K562 (cell line): ENCODE results near the gene SDHC. TPM values are rescaled to one million over a fixed set of nuclear protein-coding genes. Genes with fewer than 3 reads are reported as not detected.

ENCODE experiments used
- ATF3 ChIP-seq, 2 experiments: fragments of 450-650 bp in 1 of 2; sonication (generic) in 1 of 2; formaldehyde crosslinking in 1 of 2; IDR thresholded peaks in 1 of 2; conservative IDR thresholded peaks in 1 of 2; 2 replicates each; pipeline versions ENCODE4 v1.6.1 to v1.8.1; 2016 to 2023; ENCODE audit warnings: mild to moderate bottlenecking in 2 of 2, moderate library complexity in 2 of 2, inconsistent platforms in 1 of 2, missing genetic modification reagents in 1 of 2
- CREB1 ChIP-seq, 2 experiments: sonication (generic) in 1 of 2; formaldehyde crosslinking in 1 of 2; IDR thresholded peaks; 2 replicates each; pipeline versions ENCODE4 v1.6.1 to v1.8.0; 2012 to 2022; ENCODE audit warnings: inconsistent platforms in 1 of 2, mild to moderate bottlenecking in 1 of 2, missing genetic modification reagents in 1 of 2, moderate library complexity in 1 of 2
- CREM ChIP-seq: IDR thresholded peaks from 2 replicates; pipeline ENCODE4 v1.6.1; 2014; ENCODE audit warnings: antibody characterized with exemption, low read depth
- DACH1 ChIP-seq: fragments of 450-650 bp; IDR thresholded peaks from 2 replicates; pipeline ENCODE4 v1.6.1; 2018; ENCODE audit not compliant: partially characterized antibody
- ETV5 ChIP-seq: sonication (generic); formaldehyde crosslinking; IDR thresholded peaks from 2 replicates; pipeline ENCODE4 v1.4.0; 2020; ENCODE audit warnings: low read depth, mild to moderate bottlenecking, missing genetic modification reagents
- HMG20A ChIP-seq: fragments of 450-650 bp; formaldehyde crosslinking; conservative IDR thresholded peaks from 2 replicates; pipeline ENCODE4 v1.4.0; 2020; ENCODE audit warnings: mild to moderate bottlenecking, mixed read lengths
- MNT ChIP-seq, 2 experiments: fragments of 450-650 bp; conservative IDR thresholded peaks; 2 replicates each; pipeline ENCODE4 v1.6.1; 2017; ENCODE audit warnings: mild to moderate bottlenecking in 2 of 2, moderate library complexity in 2 of 2
- NFIX ChIP-seq: fragments of 250-450 bp; sonication (Bioruptor Pico); IDR thresholded peaks from 2 replicates; pipeline ENCODE4 v1.4.0; 2020; ENCODE audit warnings: low read depth, mild to moderate bottlenecking, moderate library complexity
- NFRKB ChIP-seq: fragments of 450-650 bp; IDR thresholded peaks from 2 replicates; pipeline ENCODE4 v1.6.1; 2016; ENCODE audit warnings: low read depth
- POLR3A ChIP-seq: IDR thresholded peaks from 2 replicates; pipeline ENCODE4 v1.6.1; 2011; ENCODE audit warnings: borderline replicate concordance, mild to moderate bottlenecking, moderate library complexity; ENCODE audit not compliant: insufficient read length, insufficient read depth; ENCODE audit errors: extremely low read depth
- PRPF4 ChIP-seq: fragments of 200-400 bp; formaldehyde crosslinking; IDR thresholded peaks from one replicate; pipeline ENCODE4 v1.6.1; 2017; ENCODE audit warnings: low read length, low read depth, mild to moderate bottlenecking; ENCODE audit not compliant: insufficient read depth, poor library complexity, severe bottlenecking
- RCOR1 ChIP-seq, 2 experiments: IDR thresholded peaks; 2 replicates each; pipeline ENCODE4 v1.6.1; 2012; ENCODE audit warnings: low read depth in 2 of 2, low read length in 2 of 2, borderline replicate concordance in 1 of 2, improper control_type of control experiment in 1 of 2
- RFX7 ChIP-seq: fragments of 250-450 bp; sonication (Bioruptor Pico); IDR thresholded peaks from 2 replicates; pipeline ENCODE4 v1.5.1; 2021; ENCODE audit warnings: mild to moderate bottlenecking
- RNF2 ChIP-seq: sonication (generic); IDR thresholded peaks from 2 replicates; pipeline ENCODE4 v1.6.1; 2016
- SAFB ChIP-seq: fragments of 200-400 bp; formaldehyde crosslinking; IDR thresholded peaks from 2 replicates; pipeline ENCODE4 v1.6.1; 2017; ENCODE audit warnings: low read depth, low read length, borderline replicate concordance
- TCF7 ChIP-seq: sonication (generic); IDR thresholded peaks from 2 replicates; pipeline ENCODE4 v1.6.1; 2016; ENCODE audit warnings: antibody characterized with exemption, borderline replicate concordance
- WHSC1 ChIP-seq: IDR thresholded peaks from one replicate; pipeline ENCODE4 v1.6.1; 2012; ENCODE audit warnings: low read length, control low read depth, inconsistent platforms
- ZNF134 ChIP-seq: fragments of 250-450 bp; sonication (Bioruptor Pico); conservative IDR thresholded peaks from 2 replicates; pipeline ENCODE4 v1.4.0; 2020
- ZNF263 ChIP-seq: sonication (generic); formaldehyde crosslinking; IDR thresholded peaks from 2 replicates; pipeline ENCODE4 v1.8.0; 2022; ENCODE audit warnings: mild to moderate bottlenecking, missing genetic modification reagents, borderline replicate concordance
- ZNF311 ChIP-seq: fragments of 250-450 bp; sonication (Bioruptor Pico); IDR thresholded peaks from 2 replicates; pipeline ENCODE4 v1.4.0; 2020; ENCODE audit warnings: mild to moderate bottlenecking, moderate library complexity
- ZNF384 ChIP-seq: IDR thresholded peaks from 2 replicates; pipeline ENCODE4 v1.6.1; 2012; ENCODE audit warnings: low read depth, low read length, improper control_type of control experiment
- ZNF79 ChIP-seq: fragments of 250-450 bp; sonication (Bioruptor Pico); IDR thresholded peaks from 2 replicates; pipeline ENCODE4 v1.4.0; 2020; ENCODE audit warnings: low read depth, mild to moderate bottlenecking, moderate library complexity
- polyA plus RNA-seq, 8 experiments: library from polyadenylated mRNA; depleted of rRNA in 4 of 8; stranded (reverse) in 5 of 8; unstranded in 3 of 8; fragments of >200 nt; fragmentation: Nextera tagmentation in 2 of 8; fragmentation: Illumina TruSeq in 1 of 8; extraction: Ambion mirVana in 2 of 8; extraction: Trizol in 1 of 8; gene quantifications; 2 replicates each; pipeline versions ENCODE4 v1.2.1 to v1.2.3, GENCODE V29; 2011 to 2014; ENCODE audit warnings: inconsistent platforms in 1 of 8, missing spikeins in 1 of 8
- total RNA-seq, 7 experiments: library from RNA; depleted of rRNA in 6 of 7; stranded (reverse); fragments of >200 nt in 6 of 7; fragmentation: Illumina TruSeq in 2 of 7; extraction: Trizol in 2 of 7; gene quantifications; 2 replicates each; pipeline versions ENCODE4 v1.2.1 to v1.2.3, GENCODE V29; 2011 to 2021; ENCODE audit warnings: low replicate concordance in 1 of 7

The SDHC gene
- total and polyA plus RNA-seq, 9 of the 15 experiments (the other 6 are each of a cell fraction or from before 2014, with no cell fraction given) = 7.7 to 309 (median 174) TPM

GRCh38 chr1:161398900-161399256, 84.7 kb downstream of the SDHC start (continued):
- TF ChIP-seq DACH1 = no peak
- no peak for TF ChIP-seq PRPF4
- TF ChIP-seq SAFB = no peak
- TF ChIP-seq RFX7 = no peak
- no peak for TF ChIP-seq RCOR1 (IDR thresholded peaks at IDR 0.05; ENCODE audit: borderline replicate concordance in 1 of 2, low read depth in 2 of 2, low read length in 2 of 2)
- TF ChIP-seq POLR3A = no peak
- TF ChIP-seq ZNF384 = no peak
- no peak for TF ChIP-seq ZNF134 (CRISPR knock-in tag)
- TF ChIP-seq NFIX (CRISPR knock-in tag) = no peak
- no peak for TF ChIP-seq ZNF79
- TF ChIP-seq TCF7 = no peak
- no peak for TF ChIP-seq ZNF311 (CRISPR knock-in tag)
- TF ChIP-seq ATF3 (IDR thresholded peaks at IDR 0.05) = no peak
- 0 out of 2 replicates have a peak, but pooled peaks have one; percentile 10 for TF ChIP-seq ATF3 (CRISPR knock-in tag; conservative IDR thresholded peaks at IDR 0.05)
- TF ChIP-seq ETV5 (CRISPR knock-in tag) = no peak
- TF ChIP-seq HMG20A (CRISPR knock-in tag) = no peak
- no peak for TF ChIP-seq RNF2
- no peak for TF ChIP-seq WHSC1
- TF ChIP-seq NFRKB = peak; percentile 75; the same call in 1 of the 2 replicates
- TF ChIP-seq ZNF263 (CRISPR knock-in tag) = no peak
- TF ChIP-seq CREB1 (IDR thresholded peaks at IDR 0.05) = no peak
- TF ChIP-seq CREB1 (CRISPR knock-in tag; IDR thresholded peaks at IDR 0.05) = no peak
- TF ChIP-seq MNT (conservative IDR thresholded peaks at IDR 0.05) = no peak
- TF ChIP-seq CREM = no peak
